ENCODE measurements around the gene PPP1R9A. TPM values are rescaled to one million over a fixed set of nuclear protein-coding genes. Genes with fewer than 3 reads are reported as not detected.

The PPP1R9A gene
- total and polyA plus RNA-seq, 2 donors from 2014 or later: 2.6 to 25.7 TPM

DNA sequence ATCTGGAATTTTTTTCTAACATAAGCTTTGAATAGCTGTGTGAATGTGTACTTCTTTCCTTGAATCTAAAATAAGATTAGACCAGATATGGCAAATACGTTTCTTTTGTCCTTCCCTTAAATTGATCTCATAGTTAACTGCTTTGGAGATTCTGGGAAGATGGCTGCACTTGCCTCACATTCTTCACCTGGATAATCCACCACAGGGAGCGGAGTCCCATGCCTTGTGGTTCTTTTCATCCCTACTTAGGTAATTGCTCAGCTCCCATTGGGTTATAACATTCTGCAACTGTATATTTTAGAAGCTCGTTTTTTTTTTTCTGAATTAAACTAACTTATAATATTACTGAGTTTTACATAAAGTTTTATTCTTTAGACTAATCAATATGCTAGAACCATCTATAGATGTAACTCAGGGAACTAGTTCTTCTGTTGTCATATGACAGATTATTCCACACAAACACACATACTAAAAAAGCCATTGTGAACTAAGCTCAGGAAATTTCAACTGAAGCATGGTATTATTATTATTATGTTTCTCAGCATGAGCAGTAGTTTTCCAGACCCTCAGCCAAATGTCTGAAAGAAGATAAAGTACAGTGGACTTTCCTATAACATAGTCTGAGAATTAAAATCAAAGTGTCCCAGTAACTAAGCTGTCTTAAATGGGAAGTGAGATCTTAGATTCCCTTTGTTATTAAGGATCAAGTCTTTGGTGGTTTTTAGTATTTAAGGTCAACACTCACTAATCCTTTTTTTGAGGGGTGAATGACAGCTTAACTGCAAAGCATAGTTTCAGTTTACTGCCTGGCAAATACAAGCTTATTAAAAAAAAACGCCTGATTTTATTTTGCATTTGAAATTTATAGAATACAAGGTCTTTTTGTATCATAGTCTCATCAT, 182.3 kb downstream of the PPP1R9A start:
- TF ChIP-seq, protein P1, sequence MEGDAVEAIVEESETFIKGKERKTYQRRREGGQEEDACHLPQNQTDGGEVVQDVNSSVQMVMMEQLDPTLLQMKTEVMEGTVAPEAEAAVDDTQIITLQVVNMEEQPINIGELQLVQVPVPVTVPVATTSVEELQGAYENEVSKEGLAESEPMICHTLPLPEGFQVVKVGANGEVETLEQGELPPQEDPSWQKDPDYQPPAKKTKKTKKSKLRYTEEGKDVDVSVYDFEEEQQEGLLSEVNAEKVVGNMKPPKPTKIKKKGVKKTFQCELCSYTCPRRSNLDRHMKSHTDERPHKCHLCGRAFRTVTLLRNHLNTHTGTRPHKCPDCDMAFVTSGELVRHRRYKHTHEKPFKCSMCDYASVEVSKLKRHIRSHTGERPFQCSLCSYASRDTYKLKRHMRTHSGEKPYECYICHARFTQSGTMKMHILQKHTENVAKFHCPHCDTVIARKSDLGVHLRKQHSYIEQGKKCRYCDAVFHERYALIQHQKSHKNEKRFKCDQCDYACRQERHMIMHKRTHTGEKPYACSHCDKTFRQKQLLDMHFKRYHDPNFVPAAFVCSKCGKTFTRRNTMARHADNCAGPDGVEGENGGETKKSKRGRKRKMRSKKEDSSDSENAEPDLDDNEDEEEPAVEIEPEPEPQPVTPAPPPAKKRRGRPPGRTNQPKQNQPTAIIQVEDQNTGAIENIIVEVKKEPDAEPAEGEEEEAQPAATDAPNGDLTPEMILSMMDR (IDR thresholded peaks at IDR 0.05; ENCODE audit: borderline replicate concordance, extremely low read depth, insufficient read depth): no peak
- H3K36me3 ChIP-seq (ENCODE audit: control insufficient read depth in 2 of 3, insufficient read depth in 3 of 3, low read length in 3 of 3): no peaks in the 10 kb centered on the region
- no peaks in the 10 kb centered on the region for H3K9me3 ChIP-seq (ENCODE audit: control insufficient read depth in 2 of 3, insufficient read depth in 1 of 3, low read length in 3 of 3)
- H3K4me1 ChIP-seq (ENCODE audit: control insufficient read depth in 2 of 3, insufficient read depth in 2 of 3, low read depth in 1 of 3, low read length in 3 of 3): no peaks in the 10 kb centered on the region
- no peak for DNase-seq
- intact Hi-C loops (cut with DNase I): no loop called here
- no peak for FAIRE-seq
- H3K27me3 ChIP-seq (ENCODE audit: control insufficient read depth, insufficient read depth, low read length): no peaks in the 10 kb centered on the region
- H3K9ac ChIP-seq (ENCODE audit: low read length in 3 of 3): no peak overlapping the region
- no peak overlapping the region for H3K4me3 ChIP-seq (ENCODE audit: low read length in 3 of 3)
- H3K27ac ChIP-seq (ENCODE audit: low read depth in 2 of 2, low read length in 2 of 2): no peak overlapping the region

GRCh38 chr7:95092324-95092723, 184.9 kb downstream of the PPP1R9A start:
- no peak overlapping the region for H3K27ac ChIP-seq (ENCODE audit: low read depth in 2 of 2, low read length in 2 of 2)
- no peak overlapping the region for H3K9ac ChIP-seq (ENCODE audit: low read length in 3 of 3)
- DNase-seq (no peak), FAIRE-seq (no peak)
- no peak overlapping the region for H3K4me3 ChIP-seq (ENCODE audit: low read length in 3 of 3)
- TF ChIP-seq, protein P1 (IDR thresholded peaks at IDR 0.05; ENCODE audit: borderline replicate concordance, extremely low read depth, insufficient read depth): no peak
- H3K9me3 ChIP-seq (ENCODE audit: control insufficient read depth in 2 of 3, insufficient read depth in 1 of 3, low read length in 3 of 3): no peaks in the 10 kb centered on the region
- intact Hi-C loops (cut with DNase I): no loop called here
- no peaks in the 10 kb centered on the region for H3K27me3 ChIP-seq (ENCODE audit: control insufficient read depth, insufficient read depth, low read length)
- no peaks in the 10 kb centered on the region for H3K36me3 ChIP-seq (ENCODE audit: control insufficient read depth in 2 of 3, insufficient read depth in 3 of 3, low read length in 3 of 3)
- no peaks in the 10 kb centered on the region for H3K4me1 ChIP-seq (ENCODE audit: control insufficient read depth in 2 of 3, insufficient read depth in 2 of 3, low read depth in 1 of 3, low read length in 3 of 3)

- Histone ChIP-seq H3K27ac (ENCODE audit: low read depth in 2 of 2, low read length in 2 of 2) (no peak overlapping the region), H3K9me3 (ENCODE audit: control insufficient read depth in 2 of 3, insufficient read depth in 1 of 3, low read length in 3 of 3) (no peaks in the 10 kb centered on the region), H3K36me3 (ENCODE audit: control insufficient read depth in 2 of 3, insufficient read depth in 3 of 3, low read length in 3 of 3) (no peaks in the 10 kb centered on the region), H3K4me3 (ENCODE audit: low read length in 3 of 3) (no peak overlapping the region), H3K9ac (ENCODE audit: low read length in 3 of 3) (no peak overlapping the region), H3K27me3 (ENCODE audit: control insufficient read depth, insufficient read depth, low read length) (no peaks in the 10 kb centered on the region), H3K4me1 (ENCODE audit: control insufficient read depth in 2 of 3, insufficient read depth in 2 of 3, low read depth in 1 of 3, low read length in 3 of 3) (no peaks in the 10 kb centered on the region)
- TF ChIP-seq, protein P1 (IDR thresholded peaks at IDR 0.05; ENCODE audit: borderline replicate concordance, extremely low read depth, insufficient read depth): no peak
- intact Hi-C loops (cut with DNase I): no loop called here
- no peak for FAIRE-seq
- peak in 1 of 5 donors; percentile 12 for DNase-seq
Observed at GRCh38 chr7:95095259-95095965, 188.0 kb downstream of the PPP1R9A start.
